K562 (cell line): ENCODE data around the gene SOBP. TPM values are rescaled to one million over a fixed set of nuclear protein-coding genes. Genes with fewer than 3 reads are reported as not detected.

ENCODE experiments used
- CEBPG ChIP-seq, 3 experiments: fragments of 200-800 bp in 1 of 3; sonication (Bioruptor generic) in 1 of 3; sonication (generic) in 1 of 3; formaldehyde crosslinking in 1 of 3; IDR thresholded peaks in 2 of 3; conservative IDR thresholded peaks in 1 of 3; 2 replicates each; pipeline versions ENCODE4 v1.6.1 to v1.8.0; 2016 to 2022; ENCODE audit warnings: missing compliant biosample characterization in 2 of 3, missing genetic modification characterization in 2 of 3, mild to moderate bottlenecking in 1 of 3, missing genetic modification reagents in 1 of 3
- ETV5 ChIP-seq: sonication (generic); formaldehyde crosslinking; IDR thresholded peaks from 2 replicates; pipeline ENCODE4 v1.4.0; 2020; ENCODE audit warnings: low read depth, mild to moderate bottlenecking, missing genetic modification reagents
- FOXK2 ChIP-seq, 2 experiments: fragments of 450-650 bp; IDR thresholded peaks in 1 of 2; conservative IDR thresholded peaks in 1 of 2; 2 replicates each; pipeline ENCODE4 v1.6.1; 2016; ENCODE audit warnings: low read depth in 2 of 2, mild to moderate bottlenecking in 1 of 2
- FOXP1 ChIP-seq: sonication (generic); formaldehyde crosslinking; IDR thresholded peaks from 2 replicates; pipeline ENCODE4 v1.8.0; 2022; ENCODE audit warnings: mild to moderate bottlenecking, missing genetic modification reagents
- PHF8 ChIP-seq: fragments of 200-600 bp; sonication (generic); IDR thresholded peaks from 2 replicates; pipeline ENCODE4 v1.6.1; 2012; ENCODE audit warnings: mixed run types, mild to moderate bottlenecking, inconsistent platforms, low read length, moderate library complexity, borderline replicate concordance
- POU5F1 ChIP-seq: fragments of 150-350 bp; IDR thresholded peaks from 2 replicates; pipeline ENCODE4 v1.6.1; 2014; ENCODE audit warnings: borderline replicate concordance, low read length, low read depth, mild to moderate bottlenecking; ENCODE audit not compliant: partially characterized antibody
- PPARD ChIP-seq: fragments of 250-450 bp; sonication (Bioruptor Pico); IDR thresholded peaks from 2 replicates; pipeline ENCODE4 v1.8.0; 2022; ENCODE audit warnings: inconsistent platforms, mild to moderate bottlenecking, moderate library complexity
- polyA plus RNA-seq, 8 experiments: library from polyadenylated mRNA; depleted of rRNA in 4 of 8; stranded (reverse) in 5 of 8; unstranded in 3 of 8; fragments of >200 nt; fragmentation: Nextera tagmentation in 2 of 8; fragmentation: Illumina TruSeq in 1 of 8; extraction: Ambion mirVana in 2 of 8; extraction: Trizol in 1 of 8; gene quantifications; 2 replicates each; pipeline versions ENCODE4 v1.2.1 to v1.2.3, GENCODE V29; 2011 to 2014; ENCODE audit warnings: inconsistent platforms in 1 of 8, missing spikeins in 1 of 8
- total RNA-seq, 7 experiments: library from RNA; depleted of rRNA in 6 of 7; stranded (reverse); fragments of >200 nt in 6 of 7; fragmentation: Illumina TruSeq in 2 of 7; extraction: Trizol in 2 of 7; gene quantifications; 2 replicates each; pipeline versions ENCODE4 v1.2.1 to v1.2.3, GENCODE V29; 2011 to 2021; ENCODE audit warnings: low replicate concordance in 1 of 7
- TF ChIP-seq, protein P1 (sequence below), 2 experiments: fragments of 450-650 bp; IDR thresholded peaks; 2 replicates each; pipeline ENCODE4 v1.6.1; 2018; ENCODE audit warnings: mild to moderate bottlenecking in 2 of 2, low read depth in 1 of 2; ENCODE audit not compliant: partially characterized antibody in 2 of 2
- TF ChIP-seq, protein P2 (sequence below): sonication (generic); formaldehyde crosslinking; IDR thresholded peaks from 2 replicates; pipeline ENCODE4 v1.8.0; 2022; ENCODE audit warnings: mild to moderate bottlenecking, missing genetic modification reagents

The SOBP gene
- total and polyA plus RNA-seq, 9 of the 15 experiments (the other 6 are each of a cell fraction or from before 2014, with no cell fraction given), result 0.16 TPM; not detected in 8

DNA sequence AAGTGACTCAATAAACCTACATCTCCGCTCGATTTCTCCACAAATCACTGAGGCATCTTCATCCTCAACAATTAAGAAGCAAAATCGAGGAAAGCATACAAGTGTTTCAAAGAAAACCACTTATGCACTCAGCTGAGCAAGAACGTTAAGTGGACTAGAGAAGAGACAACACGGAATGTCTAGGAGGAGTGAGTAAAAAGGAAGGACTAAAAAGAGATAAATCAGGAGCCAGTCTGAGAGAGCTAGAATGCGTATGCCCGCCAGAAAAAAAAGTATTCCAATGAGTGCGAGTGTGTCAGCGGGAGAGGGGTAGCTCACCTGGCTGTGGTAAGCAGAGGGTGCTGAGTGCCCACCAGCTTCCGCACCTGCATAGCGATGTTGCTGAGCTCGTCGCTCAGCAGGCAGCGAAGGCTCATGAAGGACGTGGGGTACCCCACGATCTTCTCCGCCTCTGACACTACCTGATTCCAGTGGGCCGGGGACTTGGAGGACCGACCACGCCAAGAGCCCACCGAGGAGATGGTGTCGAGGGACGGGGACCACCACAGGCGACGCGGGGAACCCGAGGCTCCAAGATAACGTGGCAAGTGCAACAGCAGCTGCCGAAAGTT, 31.1 kb upstream of the SOBP start (continued):
- TF ChIP-seq, protein P1, sequence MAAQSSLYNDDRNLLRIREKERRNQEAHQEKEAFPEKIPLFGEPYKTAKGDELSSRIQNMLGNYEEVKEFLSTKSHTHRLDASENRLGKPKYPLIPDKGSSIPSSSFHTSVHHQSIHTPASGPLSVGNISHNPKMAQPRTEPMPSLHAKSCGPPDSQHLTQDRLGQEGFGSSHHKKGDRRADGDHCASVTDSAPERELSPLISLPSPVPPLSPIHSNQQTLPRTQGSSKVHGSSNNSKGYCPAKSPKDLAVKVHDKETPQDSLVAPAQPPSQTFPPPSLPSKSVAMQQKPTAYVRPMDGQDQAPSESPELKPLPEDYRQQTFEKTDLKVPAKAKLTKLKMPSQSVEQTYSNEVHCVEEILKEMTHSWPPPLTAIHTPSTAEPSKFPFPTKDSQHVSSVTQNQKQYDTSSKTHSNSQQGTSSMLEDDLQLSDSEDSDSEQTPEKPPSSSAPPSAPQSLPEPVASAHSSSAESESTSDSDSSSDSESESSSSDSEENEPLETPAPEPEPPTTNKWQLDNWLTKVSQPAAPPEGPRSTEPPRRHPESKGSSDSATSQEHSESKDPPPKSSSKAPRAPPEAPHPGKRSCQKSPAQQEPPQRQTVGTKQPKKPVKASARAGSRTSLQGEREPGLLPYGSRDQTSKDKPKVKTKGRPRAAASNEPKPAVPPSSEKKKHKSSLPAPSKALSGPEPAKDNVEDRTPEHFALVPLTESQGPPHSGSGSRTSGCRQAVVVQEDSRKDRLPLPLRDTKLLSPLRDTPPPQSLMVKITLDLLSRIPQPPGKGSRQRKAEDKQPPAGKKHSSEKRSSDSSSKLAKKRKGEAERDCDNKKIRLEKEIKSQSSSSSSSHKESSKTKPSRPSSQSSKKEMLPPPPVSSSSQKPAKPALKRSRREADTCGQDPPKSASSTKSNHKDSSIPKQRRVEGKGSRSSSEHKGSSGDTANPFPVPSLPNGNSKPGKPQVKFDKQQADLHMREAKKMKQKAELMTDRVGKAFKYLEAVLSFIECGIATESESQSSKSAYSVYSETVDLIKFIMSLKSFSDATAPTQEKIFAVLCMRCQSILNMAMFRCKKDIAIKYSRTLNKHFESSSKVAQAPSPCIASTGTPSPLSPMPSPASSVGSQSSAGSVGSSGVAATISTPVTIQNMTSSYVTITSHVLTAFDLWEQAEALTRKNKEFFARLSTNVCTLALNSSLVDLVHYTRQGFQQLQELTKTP (IDR thresholded peaks at IDR 0.05; ENCODE audit: low read depth in 1 of 2, partially characterized antibody in 2 of 2), result peak in 1 of 2 experiments; percentile 17
- TF ChIP-seq ETV5, result peak; percentile 46; the same call in 1 of the 2 replicates
- no peak for TF ChIP-seq POU5F1
- no peak for TF ChIP-seq CEBPG (CRISPR knock-in tag; IDR thresholded peaks at IDR 0.05)
- no peak for TF ChIP-seq CEBPG (tag; conservative IDR thresholded peaks at IDR 0.05 in 1 of 2, IDR thresholded peaks at IDR 0.05 in 1 of 2)
- peak in 1 of 2 experiments; percentile 30; a peak in 1 of 4 replicates for TF ChIP-seq FOXK2 (conservative IDR thresholded peaks at IDR 0.05 in 1 of 2, IDR thresholded peaks at IDR 0.05 in 1 of 2; ENCODE audit: low read depth in 2 of 2)
- TF ChIP-seq PHF8, result no peak
- no peak for TF ChIP-seq FOXP1 (CRISPR knock-in tag)
- TF ChIP-seq PPARD, result no peak
- TF ChIP-seq, protein P2, sequence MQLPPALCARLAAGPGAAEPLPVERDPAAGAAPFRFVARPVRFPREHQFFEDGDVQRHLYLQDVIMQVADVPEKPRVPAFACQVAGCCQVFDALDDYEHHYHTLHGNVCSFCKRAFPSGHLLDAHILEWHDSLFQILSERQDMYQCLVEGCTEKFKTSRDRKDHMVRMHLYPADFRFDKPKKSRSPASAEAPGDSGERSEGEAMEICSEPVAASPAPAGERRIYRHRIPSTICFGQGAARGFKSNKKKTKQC (CRISPR knock-in tag), result peak; percentile 65; the same call in 1 of the 2 replicates
